Inferior parietal cortex (tissue), 1 donor: ENCODE results near the gene NUP35.

Source experiments
- DNase-seq: peaks from one replicate; pipeline ENCODE4 v3.0.0-alpha.2; 2016; ENCODE audit errors: extremely low spot score

NUP35 gene

GRCh38 chr2:183124222-183124956 lies at the start of gene NUP35:
NUP35 (plus strand) TSS chr2:183124443; CDS start chr2:183124458, 15 bp downstream.
- DNase-seq = peak; percentile 99

DNA sequence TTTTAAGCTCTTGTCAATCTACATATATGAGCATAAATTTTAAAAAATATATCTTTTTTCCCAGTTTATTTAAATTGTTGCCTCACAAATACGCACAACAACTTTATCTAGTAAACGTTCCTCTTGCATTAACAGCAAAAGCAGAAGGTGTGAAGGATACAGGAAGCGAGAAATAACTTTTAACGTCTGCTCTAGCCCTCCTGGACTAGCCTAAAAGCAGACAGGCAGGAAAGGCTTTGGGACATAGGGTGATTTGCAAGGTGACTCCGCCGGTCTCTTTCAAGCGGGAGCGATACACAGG lies 46.1 kb upstream of the NUP35 start:
- DNase-seq = no peak

DNA sequence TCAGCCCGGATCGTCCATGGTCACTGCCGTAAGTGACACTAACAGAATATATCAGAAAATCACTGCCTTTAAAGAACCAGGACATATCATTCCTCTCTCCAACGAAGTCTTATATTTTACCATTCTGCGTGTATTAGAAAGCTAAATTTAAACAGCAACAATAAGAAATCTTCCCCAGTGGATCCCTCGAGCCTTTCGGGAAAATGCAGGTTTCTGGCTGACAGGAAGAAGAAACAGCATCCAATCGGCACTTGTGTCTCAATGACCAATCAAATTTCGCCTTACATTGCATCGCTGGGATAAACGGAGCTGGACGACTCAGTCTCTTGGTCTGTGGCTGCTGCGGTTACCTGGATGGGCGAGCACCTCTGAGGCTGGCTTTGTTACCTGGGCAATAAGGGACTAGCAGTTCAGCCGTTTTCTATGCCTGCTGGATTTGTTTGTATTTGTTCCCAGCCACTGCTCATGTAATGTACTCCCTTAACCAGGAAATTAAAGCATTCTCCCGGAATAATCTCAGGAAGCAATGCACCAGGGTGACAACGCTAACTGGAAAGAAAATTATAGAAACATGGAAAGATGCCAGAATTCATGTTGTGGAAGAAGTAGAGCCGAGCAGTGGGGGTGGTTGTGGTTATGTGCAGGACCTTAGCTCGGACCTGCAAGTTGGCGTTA lies 45.6 kb upstream of the NUP35 start, which contains the start of gene DUSP19:
TSS of gene DUSP19 (plus strand) at position 284 of the 675 bp plus-strand sequence. CDS start at position 471, 187 bp downstream.
- peak; percentile 99 for DNase-seq

DNA sequence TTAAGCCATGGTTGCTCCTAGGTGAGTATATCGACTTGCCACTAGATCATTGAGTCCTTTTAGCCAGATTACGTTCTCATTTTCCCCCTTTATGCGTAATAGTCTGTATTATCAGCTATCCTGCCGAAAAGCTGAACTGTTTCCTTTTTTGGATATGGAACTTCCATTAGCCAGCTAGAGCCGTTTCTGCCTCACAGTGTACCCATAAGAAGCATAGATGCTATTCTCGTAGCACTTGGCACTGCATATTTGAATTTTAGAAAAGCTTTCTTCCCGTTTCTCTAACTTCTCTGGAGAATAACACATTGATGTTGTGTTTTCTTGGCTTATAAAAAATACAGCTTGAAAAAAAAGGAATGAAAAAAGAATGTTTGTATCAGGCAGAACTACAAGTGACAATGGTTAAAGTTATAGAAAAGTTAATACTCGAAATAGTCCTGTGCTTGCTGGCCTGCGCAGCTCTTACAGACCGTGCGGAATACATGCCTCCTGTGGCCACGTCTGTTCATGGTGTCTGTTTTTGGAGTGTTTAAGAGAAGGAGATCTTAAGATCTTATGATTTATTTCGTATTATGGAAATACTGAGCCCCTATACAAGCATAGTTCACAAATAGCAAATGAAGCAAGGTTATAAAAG lies 45.0 kb upstream of the NUP35 start:
- no peak for DNase-seq

DNA sequence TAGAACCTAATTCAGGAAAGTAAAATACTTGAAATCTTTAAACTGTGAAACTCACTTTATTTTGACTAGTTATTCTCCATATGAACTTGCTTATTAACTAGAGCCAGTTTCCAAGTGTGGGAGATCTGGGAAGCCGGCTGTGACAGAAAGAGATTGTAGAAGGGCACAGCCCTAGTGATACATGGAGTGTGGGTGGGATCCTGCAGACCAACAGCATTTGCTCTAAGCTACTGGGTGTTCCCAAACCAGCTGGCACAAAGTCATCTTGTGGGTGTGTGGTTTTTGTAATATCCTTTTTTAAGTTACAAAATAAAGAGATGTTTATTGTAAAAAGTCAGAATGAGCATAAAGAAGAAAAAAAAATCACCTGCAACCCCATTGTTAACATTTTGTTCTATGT lies 42.3 kb upstream of the NUP35 start:
- DNase-seq = peak; percentile 36

DNA sequence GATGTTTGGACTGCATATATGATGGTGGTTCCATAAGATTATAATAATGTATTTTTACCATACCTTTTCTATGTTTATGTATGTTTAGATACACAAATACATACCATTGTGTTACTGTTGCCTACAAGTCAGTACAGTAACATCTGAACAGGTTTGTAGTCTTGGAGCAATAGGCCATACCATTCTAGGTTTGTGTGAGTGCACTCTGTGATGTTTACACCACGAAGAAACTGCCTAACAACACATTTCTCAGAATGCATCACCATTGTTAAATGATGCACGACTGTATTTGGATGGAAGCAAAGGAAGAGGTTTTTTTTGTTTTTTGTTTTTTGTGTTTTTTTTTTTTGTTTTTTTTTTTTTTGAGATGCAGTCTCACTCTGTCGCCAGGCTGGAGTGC lies 36.2 kb upstream of the NUP35 start:
- DNase-seq = no peak

DNA sequence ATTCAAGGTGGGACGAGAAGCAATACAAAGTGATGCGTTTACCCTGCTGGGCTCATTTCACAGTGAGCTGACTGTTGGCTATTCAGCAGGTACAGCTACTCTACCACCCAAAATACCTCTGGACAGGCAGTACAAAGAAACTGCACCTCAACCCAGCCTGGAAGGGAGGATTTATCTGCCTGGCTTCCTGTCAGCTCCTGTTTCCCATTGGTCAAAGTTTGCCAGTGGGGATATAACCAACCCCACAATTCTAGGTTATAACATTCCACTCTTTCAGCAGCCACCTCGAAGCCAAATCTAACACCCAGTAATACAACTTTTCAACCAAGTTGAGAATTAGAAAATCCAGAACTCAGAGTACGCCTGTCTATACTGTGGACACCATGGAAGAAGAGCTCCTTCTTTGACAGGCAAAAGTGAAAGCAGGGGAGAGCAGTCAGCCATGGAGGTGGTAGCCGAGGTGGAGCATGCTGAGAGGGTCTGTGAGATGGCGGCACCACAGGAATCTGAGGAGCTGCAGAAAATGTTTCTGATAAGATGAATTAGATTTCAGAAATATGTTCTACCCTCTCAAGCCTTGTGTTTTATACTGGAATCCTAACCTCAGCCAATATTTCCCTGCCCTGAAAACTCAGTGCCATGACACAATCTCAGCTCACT lies 34.9 kb upstream of the NUP35 start:
- DNase-seq = no peak

DNA sequence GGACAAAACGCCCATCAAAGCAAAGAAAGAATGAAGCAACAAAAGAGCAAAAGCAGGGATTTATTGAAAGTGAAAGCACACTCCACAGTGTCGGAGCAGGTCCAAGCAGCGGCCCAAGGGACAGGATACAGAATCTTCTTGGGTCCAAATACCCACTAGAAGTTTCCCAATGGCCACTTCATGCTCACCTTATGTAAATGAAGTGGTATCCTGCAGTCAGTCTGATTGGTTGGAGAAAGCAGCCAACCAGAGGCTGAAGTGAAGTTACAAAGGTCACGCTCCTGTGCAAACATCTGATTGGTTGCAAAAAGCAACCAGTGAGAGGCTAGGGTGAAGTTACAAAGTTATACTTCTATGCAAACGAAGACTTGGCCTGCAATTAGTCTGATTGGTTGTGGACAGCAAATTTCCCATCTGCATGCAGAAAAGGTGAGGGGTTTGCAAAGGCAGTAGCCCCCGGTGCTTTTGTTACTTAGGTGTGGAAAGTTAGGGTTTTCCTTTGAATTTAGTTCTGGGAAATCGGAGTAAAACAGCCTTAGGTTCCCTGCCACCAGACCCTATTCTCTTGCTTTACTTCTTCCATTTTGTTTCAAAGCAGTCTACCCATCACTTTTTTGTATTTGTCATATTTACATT lies 32.8 kb upstream of the NUP35 start:
- no peak for DNase-seq

DNA sequence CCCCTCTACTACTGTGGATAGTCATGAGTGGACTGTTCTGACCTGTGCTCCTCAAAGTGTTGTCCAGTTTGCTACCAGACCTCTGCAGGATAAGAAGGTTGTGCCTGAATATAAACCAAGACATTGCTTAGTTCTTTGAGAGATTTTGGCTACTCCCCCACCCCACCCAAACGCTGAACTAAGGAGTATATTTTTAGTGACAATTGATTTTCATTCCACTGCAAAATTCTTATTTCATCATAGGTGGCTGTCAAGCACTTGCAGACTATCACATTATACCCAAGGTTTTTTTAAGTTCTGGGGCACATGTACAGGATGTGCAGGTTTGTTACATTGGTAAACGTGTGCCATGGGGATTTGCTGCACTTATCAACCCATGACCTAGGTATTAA lies 32.3 kb upstream of the NUP35 start:
- DNase-seq = no peak

GRCh38 chr2:183093857-183094657 lies 30.2 kb upstream of the NUP35 start:
- DNase-seq = no peak

- DNase-seq = no peak
Measured at GRCh38 chr2:183105402-183106134, 18.7 kb upstream of the NUP35 start.

- DNase-seq = no peak
Measured at GRCh38 chr2:183112577-183112976, 11.7 kb upstream of the NUP35 start.

DNA sequence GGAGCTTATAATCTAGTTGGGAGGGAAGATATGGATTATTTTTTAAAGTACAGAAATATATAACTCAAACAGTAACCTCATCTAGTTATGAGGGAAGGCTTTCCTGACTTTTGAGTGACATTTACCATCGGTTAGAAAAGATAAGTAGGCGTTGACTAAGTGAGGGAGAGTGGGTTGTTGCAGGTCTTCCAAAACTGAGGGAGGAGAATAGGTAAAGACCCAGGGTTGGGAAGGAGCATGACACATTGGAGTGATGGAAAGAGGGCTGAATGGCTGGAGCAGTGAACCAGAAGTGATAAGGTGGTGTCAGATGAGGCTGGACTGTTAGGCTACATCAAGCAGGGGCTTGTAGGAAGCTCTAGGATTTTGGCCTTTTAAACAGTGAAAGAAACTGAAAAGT lies 10.6 kb upstream of the NUP35 start:
- no peak for DNase-seq

DNA sequence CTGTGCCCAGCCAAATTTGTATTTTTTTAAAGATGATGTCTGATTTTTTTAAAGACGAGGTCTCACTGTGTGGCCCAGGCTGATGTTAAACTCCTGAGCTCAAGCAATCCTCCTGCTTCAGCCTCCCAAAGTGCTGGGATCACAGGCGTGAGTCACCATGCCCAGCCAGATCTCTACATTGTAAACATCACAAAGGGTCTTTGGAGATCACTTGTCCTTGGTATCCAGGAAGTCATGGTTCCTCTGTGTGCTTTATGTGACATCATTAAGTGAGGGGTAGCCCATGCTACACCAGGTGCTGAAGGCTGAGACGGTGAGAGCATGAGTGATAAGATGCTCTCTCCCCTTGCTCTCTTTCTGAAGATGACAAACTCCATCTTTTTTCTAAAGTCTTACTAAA lies 7.0 kb upstream of the NUP35 start:
- DNase-seq = no peak

- peak; percentile 34 for DNase-seq
Measured at GRCh38 chr2:183123117-183123958, 905 bp upstream of the NUP35 start.

- DNase-seq = no peak
Measured at GRCh38 chr2:183123959-183124221, 353 bp upstream of the NUP35 start.

- no peak for DNase-seq
Measured at GRCh38 chr2:183124957-183125255, 663 bp downstream of the NUP35 start.

DNA sequence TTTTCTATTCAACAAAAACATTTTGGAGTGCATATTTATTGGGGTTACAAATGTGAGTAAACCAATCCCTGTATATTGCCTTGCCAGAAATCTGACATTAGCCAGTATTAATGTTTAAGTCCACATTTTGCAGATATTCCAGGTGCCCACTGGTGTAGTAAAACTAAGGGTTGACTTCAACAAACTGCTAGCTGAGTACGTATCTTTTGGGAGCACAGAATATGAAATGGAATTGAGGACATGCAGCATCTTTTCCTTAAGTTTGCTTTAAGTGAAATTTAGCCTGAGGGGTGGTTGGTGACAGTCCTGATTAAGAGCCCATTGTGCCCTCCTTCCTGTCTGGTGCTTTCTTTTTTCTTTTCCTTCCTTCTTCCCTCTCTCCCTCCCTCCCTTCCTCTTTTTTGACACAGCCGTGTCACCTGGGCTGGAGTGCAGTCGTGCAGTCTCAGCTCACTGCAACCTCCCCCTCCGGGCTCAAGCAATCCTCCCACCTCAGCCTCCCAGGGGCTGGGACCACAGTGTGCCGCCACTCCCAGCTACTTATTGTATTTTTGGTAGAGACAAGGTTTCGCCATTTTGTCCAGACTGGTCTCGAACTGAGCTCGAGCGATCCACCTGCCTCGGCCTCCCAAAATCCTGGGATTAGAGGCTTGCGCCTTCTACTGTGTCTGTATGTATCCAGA lies 1.6 kb downstream of the NUP35 start:
- no peak for DNase-seq

GRCh38 chr2:183126635-183127034 lies 2.4 kb downstream of the NUP35 start:
- no peak for DNase-seq
